Raji (cell line): Measurements from ENCODE around the gene DUSP15.

Experiments
- POLR2A ChIP-seq: IDR thresholded peaks from 2 replicates; pipeline ENCODE4 v1.6.1; 2011; ENCODE audit warnings: low read depth, low read length, control low read depth; ENCODE audit not compliant: insufficient read depth

The DUSP15 gene

DNA sequence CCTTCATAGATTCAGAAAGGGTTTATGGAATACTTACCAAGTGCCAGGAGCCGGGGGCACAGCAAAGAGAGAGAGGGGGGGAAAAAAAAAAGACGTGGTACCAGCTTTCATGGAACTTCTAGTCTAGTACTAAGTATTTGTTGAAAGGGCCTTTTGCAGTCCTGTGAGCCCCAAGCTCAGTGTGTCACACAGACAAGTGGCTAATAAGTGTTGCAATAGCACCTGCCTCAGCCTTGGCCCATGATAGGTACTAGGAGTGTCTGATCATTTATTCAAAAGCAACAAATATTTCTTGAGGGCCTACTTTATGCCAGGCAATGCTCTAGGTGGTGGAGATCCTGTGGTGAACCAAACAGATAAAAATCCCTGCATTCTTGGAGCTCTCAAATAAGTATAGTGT lies 43.3 kb downstream of the DUSP15 start:
- TF ChIP-seq POLR2A: no peak

DNA sequence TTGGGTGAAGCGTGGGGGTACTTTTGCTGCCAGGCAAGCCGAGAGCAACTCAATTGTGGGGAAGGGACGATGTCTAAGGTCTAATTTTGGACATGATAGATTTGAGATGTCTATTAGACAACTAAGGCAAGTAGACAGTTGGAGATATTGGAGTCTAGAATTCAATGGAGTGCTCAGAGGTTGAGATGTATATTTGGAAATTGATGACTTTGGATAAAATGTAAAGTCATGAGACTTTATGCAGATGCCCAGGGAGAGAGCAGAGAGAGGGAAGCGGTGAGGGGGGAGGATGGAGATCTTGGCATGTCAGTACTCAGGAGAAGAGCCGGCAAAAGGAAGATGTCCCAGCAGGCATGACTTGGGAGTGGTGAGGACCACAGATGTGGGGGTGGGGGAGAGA lies 44.3 kb downstream of the DUSP15 start:
- no peak for TF ChIP-seq POLR2A

DNA sequence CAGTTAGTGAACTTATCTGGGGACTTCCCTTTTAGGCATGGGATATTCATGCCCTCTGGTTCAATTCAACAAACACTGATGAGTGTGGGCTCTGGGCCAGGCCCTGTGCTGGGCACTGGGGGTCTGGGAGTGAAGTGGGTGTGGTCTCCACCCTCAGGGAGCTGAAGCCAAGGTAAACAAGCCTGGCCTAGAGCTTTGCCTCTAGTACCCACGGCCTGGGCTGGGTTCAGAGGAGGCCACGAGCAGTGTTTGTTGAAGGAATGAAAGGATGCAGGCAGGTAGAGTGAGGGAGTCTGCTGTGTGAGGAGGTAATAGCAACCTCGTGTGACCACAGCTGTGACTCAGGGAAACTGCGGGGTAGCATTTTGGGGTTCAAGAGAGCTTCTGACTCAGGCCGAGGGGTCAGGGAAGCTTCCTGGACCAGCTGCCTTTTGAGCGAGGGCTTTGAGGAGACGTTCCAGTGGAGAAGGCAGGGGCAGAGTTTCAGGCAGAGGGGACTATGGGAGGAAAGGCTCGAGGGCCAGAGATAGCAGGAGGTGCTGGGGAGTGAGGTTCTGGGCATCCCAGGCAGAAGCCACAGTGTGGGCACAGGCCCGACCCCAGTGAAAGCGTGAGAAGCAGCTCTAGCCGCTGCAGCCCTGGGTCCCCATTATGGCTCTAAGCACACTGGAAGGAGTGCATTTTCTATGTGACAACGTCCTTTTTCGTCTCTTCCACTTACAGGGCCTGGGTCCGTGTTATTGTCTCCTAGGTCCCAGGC lies 45.6 kb downstream of the DUSP15 start:
- TF ChIP-seq POLR2A: no peak

DNA sequence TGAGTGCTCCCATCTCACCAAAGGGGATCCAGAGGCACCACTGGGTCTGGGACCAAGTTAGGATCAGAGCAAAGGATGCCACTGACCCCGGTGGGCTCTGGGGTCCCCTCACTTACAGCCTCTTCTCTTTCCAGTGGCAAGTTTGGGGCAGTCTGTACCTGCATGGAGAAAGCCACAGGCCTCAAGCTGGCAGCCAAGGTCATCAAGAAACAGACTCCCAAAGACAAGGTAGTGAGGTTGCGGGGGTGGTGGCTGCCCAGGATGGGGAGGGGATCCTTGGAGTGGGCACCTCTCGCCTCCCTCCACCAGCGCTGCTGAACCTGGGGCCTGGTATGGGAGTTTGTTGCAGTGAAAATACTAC lies 46.2 kb downstream of the DUSP15 start:
- TF ChIP-seq POLR2A: no peak

DNA sequence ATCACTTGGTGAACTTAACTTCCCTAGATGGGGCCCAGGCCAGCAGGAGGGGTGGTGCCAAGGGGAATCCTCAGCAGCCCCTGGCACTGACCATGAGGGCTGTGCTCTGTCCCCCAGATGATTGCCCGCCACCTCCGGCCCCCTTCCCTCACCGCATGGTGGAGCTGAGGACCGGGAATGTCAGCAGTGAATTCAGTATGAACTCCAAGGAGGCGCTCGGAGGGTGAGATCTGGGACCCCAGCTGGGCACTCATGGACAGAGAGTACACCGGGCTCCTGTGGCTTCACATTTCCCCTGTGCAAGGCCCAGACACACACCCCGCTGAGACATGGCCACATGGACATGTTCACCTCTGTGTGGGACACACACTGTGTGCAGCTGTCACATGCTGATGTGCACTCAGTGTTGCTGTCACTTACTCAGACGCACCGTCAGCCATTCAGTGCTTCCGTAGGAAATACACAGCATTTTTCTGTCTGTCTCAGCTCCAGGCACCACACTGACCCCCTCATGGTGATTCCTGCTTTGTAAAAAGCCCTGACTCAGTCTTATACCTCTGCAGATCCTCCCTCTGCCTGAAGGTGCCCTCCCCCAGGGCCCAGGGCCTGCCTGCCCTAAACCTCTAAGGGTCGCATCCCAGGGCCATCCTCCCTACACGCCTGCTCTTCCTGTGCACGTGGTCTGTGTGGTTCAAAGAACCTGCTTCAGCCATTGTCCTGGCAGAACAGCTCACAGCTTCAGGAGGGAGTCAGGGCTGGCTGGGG lies 46.8 kb downstream of the DUSP15 start:
- no peak for TF ChIP-seq POLR2A

DNA sequence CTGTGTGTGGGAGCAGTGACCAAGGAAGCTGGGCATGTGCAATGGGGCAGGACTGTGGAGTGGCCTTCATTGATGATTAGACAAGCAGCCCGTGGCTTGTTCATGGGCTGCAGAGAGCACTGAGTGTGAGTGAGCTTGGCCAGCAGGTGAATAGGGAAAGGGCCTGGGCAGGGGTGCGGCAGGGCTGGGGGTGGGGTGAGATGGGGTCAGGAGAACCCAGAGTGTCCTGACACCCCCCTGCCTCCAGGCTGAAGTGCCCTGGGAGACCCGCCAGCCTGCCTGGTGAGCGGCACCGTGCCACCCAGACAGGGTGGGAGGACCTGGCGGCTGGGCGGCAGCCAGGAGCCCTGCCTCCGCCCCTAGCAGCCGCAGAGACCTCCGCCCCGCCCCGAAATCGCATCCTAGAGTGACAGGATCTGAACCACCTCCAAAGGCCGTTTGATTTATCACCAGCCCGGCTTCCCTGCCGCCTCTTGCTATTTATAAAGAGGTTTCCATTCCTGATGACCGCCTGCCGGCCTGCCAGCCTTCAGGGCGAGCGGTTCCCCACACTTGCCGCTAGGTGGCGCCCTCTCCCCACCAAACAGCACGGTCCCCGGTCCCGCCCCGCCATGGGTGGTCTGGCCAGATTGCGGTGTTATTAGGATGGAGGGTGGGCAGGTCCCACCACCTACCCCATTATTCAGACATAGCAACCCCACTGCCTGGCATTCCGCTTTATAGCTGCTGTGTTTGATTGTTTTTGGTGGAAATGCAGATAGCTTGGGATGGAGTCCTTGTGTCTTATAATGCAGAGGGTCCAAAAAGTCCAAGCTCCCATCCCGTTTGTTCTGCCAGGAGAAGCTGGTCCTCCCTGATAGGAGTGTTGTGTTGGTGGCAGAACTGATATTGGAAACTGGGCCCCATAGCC lies 47.7 kb downstream of the DUSP15 start:
- no peak for TF ChIP-seq POLR2A

DNA sequence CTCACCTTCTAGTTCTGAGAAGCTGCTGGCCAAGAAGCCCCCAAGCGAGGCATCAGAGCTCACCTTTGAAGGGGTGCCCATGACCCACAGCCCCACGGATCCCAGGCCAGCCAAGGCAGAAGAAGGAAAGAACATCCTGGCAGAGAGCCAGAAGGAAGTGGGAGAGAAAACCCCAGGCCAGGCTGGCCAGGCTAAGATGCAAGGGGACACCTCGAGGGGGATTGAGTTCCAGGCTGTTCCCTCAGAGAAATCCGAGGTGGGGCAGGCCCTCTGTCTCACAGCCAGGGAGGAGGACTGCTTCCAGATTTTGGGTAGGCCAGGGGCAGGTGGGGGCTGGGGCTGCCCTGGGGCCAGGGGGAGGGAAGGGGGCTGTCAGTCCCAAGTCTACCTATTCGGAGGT lies 48.9 kb downstream of the DUSP15 start:
- no peak for TF ChIP-seq POLR2A

DNA sequence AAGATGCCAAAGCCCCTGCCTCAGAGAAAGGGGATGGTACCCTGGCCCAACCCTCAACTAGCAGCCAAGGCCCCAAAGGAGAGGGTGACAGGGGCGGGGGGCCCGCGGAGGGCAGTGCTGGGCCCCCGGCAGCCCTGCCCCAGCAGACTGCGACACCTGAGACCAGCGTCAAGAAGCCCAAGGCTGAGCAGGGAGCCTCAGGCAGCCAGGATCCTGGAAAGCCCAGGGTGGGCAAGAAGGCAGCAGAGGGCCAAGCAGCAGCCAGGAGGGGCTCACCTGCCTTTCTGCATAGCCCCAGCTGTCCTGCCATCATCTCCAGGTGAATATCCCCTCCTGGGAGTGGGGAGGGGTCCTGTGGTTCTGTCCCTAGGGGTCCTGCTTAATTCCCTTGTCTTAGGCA lies 50.1 kb downstream of the DUSP15 start:
- no peak for TF ChIP-seq POLR2A

DNA sequence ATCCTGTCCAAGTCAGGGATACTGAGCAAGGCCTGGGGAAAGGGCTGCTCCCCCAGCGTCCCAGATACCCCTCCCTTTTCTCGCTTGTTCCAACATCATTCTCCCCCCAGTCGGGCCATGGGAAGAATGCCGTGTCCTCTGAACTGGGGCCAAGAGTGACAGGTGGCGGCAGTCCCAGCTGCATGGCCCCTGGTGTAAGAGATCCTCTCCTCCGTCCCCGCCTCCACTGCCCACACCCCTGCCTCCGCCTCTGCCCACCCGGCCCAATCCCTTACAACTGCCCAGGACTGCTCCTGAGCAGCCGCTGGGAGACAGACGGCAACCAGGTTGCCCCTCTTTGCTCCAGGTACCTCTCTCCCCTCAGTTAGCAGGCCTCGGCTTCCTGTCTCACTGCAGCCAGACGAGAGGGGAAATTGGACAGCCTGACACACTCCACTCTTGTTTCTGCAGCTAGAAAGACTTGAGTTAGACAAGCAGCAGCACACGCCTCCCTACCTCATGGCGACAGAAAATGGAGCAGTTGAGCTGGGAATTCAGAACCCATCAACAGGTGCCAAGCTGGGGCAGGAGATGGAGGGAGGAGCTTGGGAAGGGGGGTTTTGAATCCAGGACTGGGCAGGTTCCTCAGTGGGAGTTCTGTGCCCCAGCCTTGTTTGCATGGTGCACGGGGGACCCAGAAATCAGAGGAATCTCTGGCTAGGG lies 51.1 kb downstream of the DUSP15 start, which contains the start of gene MYLK2:
MYLK2 (plus strand) TSS at position 274 of the 702 bp plus-strand sequence; CDS start at position 499, 225 bp downstream.
- no peak for TF ChIP-seq POLR2A

DNA sequence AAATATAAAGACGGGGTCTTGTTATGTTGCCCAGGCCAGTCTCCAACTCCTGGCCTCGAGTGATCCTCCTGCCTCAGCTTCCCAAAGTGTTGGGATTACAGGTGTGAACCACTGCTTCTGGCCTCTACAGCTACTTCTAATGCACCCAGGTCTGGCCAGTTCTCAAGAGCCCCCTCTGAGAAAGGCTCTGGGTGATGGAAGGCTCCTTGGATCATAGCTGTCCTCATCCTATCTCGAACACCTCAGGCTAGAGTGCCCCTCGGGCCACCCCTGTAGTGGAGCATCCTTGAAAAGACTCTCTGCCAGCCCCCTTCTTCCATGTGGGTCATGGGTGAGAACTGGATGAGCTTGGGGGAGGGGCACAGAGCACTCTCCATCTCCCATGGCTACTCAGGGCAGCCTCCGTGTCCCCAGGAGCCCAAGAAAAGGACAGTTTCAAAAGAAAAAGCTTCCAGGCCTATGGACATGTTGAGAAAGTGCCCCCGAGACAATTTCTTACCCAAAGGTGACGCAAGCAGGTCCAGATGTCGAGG lies 51.9 kb downstream of the DUSP15 start:
- TF ChIP-seq POLR2A: no peak

DNA sequence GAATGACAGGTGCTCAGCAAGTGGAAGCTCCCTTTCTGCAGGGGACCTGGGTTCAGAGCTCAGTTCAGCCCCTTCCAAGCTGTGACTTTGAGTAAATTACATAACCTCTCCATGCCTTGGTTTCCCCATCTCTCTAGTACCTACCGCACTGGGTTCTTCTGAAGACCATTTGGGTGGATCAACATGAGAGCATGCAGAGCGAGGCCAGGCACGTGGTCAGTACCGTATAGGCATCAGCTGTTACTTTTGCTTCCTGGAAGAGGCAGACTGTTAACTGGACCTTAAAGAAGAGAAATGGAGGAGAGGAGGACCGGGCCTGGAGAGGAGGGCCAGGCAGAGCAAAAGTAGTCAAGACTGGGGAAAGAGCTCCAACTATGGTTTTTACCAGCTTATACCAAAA lies 52.9 kb downstream of the DUSP15 start:
- no peak for TF ChIP-seq POLR2A

DNA sequence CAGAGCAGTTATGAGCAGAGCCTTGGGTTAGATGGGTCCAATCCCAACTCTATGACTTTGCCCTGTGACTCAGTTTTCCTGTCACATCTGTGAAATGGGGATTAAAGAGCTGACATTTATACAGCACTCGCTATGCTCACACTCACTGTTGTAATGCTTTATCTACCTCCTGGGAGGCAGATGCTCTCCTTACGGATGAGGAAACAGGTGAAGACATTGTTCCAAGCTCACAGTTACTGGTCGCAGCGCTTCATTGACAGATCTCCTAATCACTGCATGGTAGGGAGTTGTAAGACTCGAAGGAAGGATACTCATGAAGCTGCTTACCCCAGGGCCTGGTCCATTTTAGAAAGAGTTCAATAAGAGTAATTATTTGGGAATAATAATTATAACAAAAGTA lies 54.1 kb downstream of the DUSP15 start:
- TF ChIP-seq POLR2A: no peak

DNA sequence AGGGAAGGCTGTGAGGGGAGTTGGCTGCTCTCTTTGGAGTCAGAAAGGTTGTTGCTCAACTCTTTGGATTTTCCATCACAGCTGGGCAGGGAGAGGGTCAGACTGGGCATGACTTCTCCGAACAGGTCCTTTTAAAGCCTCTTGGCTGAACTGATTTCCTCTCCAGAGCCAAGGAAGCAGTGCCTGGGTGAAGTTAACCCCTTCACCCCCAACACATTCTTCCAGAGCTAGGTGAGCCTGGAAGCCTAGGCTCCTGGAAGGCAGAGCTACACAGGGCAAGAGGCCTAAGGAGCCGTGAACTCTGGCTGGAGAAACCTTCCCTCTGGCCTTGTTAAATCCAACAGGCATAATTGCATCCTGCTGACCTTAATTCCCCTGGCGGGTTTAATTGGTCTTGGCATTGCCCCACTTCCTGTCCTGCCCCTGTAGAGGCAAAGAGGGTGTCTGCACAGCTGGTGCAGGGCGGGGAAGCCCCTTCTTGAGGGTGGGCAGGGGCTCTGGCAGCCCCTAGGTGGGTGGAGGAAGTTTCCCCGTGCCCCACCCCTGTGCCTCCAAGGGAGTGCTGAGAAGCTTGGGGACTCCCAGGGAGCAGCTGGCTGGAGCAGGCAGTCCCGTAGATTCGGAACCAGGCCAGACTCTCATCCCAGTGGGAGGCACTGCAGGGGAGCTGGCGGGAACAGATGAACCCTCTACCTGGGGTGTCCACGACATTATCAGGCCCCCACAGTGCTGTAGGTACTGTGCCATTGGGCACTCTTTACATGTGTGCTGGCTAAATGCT lies 54.7 kb downstream of the DUSP15 start:
- TF ChIP-seq POLR2A: no peak

DNA sequence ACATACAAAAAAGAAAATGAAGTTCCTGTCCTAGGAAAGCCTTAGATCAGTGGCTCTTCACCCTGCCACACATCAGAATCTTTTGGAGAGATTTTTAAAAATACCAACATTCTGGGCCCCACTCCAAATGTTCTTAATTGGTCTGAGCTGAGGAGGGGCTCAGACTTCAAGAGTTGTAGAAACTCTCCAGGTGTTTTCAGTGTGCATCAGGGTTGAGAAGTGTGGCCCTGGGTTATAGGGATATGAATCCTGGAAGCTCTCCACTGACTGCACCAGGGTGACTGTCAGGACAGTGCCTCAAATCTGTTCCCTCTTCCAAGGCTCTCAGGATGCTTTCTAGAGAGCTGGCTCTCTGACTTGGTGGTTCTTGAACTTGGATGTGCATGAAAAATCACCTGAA lies 56.7 kb downstream of the DUSP15 start:
- no peak for TF ChIP-seq POLR2A
